GM12874 (cell line): ENCODE data around the gene AFG1L.

Source experiments
- CTCF ChIP-seq: IDR thresholded peaks from 2 replicates; pipeline ENCODE4 v1.5.1; 2011; ENCODE audit warnings: low read depth, mild to moderate bottlenecking, control low read depth, low read length, moderate library complexity; ENCODE audit not compliant: insufficient read depth

AFG1L gene

GRCh38 chr6:108441141-108441540 is 146.3 kb downstream of the AFG1L start:
- TF ChIP-seq CTCF: no peak

- TF ChIP-seq CTCF: no peak
Measured at GRCh38 chr6:108442770-108443520, 148.1 kb downstream of the AFG1L start.

- no peak for TF ChIP-seq CTCF
Measured at GRCh38 chr6:108446629-108447150, 151.8 kb downstream of the AFG1L start.

- TF ChIP-seq CTCF: no peak
Measured at GRCh38 chr6:108448481-108448880, 153.6 kb downstream of the AFG1L start.

GRCh38 chr6:108451816-108452215 is 157.0 kb downstream of the AFG1L start:
- no peak for TF ChIP-seq CTCF

GRCh38 chr6:108452711-108453195 is 157.9 kb downstream of the AFG1L start:
- TF ChIP-seq CTCF: no peak

- no peak for TF ChIP-seq CTCF
Measured at GRCh38 chr6:108453601-108454185, 158.8 kb downstream of the AFG1L start.
